DOHH2 (cell line): ENCODE results near the gene PYGM.

ENCODE experiments used
- H3F3A ChIP-seq: fragments of 200-600 bp; sonication (generic), shearing (Covaris generic); 2 replicates; pipeline ENCODE4 v1.6.0; 2016; ENCODE audit warnings: antibody characterized with exemption, mild to moderate bottlenecking; ENCODE audit not compliant: control insufficient read depth, insufficient read depth
- H3K27ac ChIP-seq: fragments of 200-600 bp; sonication (generic); 2 replicates; pipeline ENCODE4 v1.5.1; 2014; ENCODE audit warnings: low read depth, mild to moderate bottlenecking, low read length, moderate library complexity
- H3K27me3 ChIP-seq: fragments of 200-600 bp; sonication (generic); 2 replicates; pipeline ENCODE4 v1.6.1; 2014; ENCODE audit warnings: mild to moderate bottlenecking, low read length, mixed read lengths; ENCODE audit not compliant: control insufficient read depth
- H3K36me3 ChIP-seq: fragments of 200-600 bp; sonication (generic); 2 replicates; pipeline ENCODE4 v1.6.1; 2014; ENCODE audit warnings: mild to moderate bottlenecking, low read length, moderate library complexity, mixed read lengths; ENCODE audit not compliant: control insufficient read depth
- H3K4me1 ChIP-seq: fragments of 200-600 bp; sonication (generic); 2 replicates; pipeline ENCODE4 v1.6.1; 2014; ENCODE audit warnings: mild to moderate bottlenecking, low read length, mixed read lengths; ENCODE audit not compliant: control insufficient read depth
- H3K4me2 ChIP-seq: fragments of 200-600 bp; sonication (generic); 2 replicates; pipeline ENCODE4 v1.6.0; 2014; ENCODE audit warnings: mild to moderate bottlenecking, low read length, moderate library complexity
- H3K4me3 ChIP-seq: fragments of 200-600 bp; sonication (generic); 2 replicates; pipeline ENCODE4 v1.5.1; 2014; ENCODE audit warnings: mild to moderate bottlenecking, low read length, mixed read lengths
- H3K79me2 ChIP-seq: fragments of 200-600 bp; sonication (generic); 2 replicates; pipeline ENCODE4 v1.6.1; 2014; ENCODE audit warnings: mild to moderate bottlenecking, low read length, mixed read lengths; ENCODE audit not compliant: control insufficient read depth
- H3K9me2 ChIP-seq: fragments of 200-600 bp; sonication (generic); replicated peaks from 2 replicates; pipeline ENCODE4 v1.6.1; 2014; ENCODE audit warnings: mild to moderate bottlenecking, low read length, mixed read lengths; ENCODE audit not compliant: control insufficient read depth
- H3K9me3 ChIP-seq: fragments of 200-600 bp; sonication (generic); 2 replicates; pipeline ENCODE4 v1.6.1; 2014; ENCODE audit warnings: antibody characterized with exemption, low read length, mixed read lengths; ENCODE audit not compliant: control insufficient read depth, insufficient read depth
- H4K20me1 ChIP-seq: fragments of 200-600 bp; sonication (generic); 2 replicates; pipeline ENCODE4 v1.6.0; 2014; ENCODE audit warnings: low read depth, mild to moderate bottlenecking, antibody characterized with exemption, low read length, moderate library complexity; ENCODE audit not compliant: control insufficient read depth, insufficient read depth
- CTCF ChIP-seq: fragments of 200-600 bp; sonication (generic); IDR thresholded peaks from one replicate; pipeline ENCODE4 v1.5.1; 2014; ENCODE audit warnings: antibody characterized with exemption, mild to moderate bottlenecking, low read depth, low read length; ENCODE audit not compliant: poor library complexity, severe bottlenecking
- EZH2phosphoT487 ChIP-seq: fragments of 200-600 bp; sonication (generic); IDR thresholded peaks from 2 replicates; pipeline ENCODE4 v1.6.1; 2017; ENCODE audit warnings: borderline replicate concordance, mild to moderate bottlenecking, antibody characterized with exemption, low read length, moderate library complexity, mixed read lengths

PYGM gene

GRCh38 chr11:64751136-64751535, 8.6 kb downstream of the PYGM start:
- Histone ChIP-seq H3K4me3 (no peak overlapping the region), H4K20me1 (no peaks in the 10 kb centered on the region), H3K9me3 (no peaks in the 10 kb centered on the region), H3K79me2 (no peaks in the 10 kb centered on the region), H3F3A (peaks cover 6% of the 10 kb centered on the region), H3K27me3 (no peaks in the 10 kb centered on the region), H3K27ac (no peak overlapping the region), H3K36me3 (no peaks in the 10 kb centered on the region), H3K9me2 (no peaks in the 10 kb centered on the region), H3K4me2 (no peak overlapping the region), H3K4me1 (peaks cover 19% of the 10 kb centered on the region)
- TF ChIP-seq EZH2phosphoT487, result no peak
- TF ChIP-seq CTCF, result no peak

- TF ChIP-seq EZH2phosphoT487 (no peak), CTCF (no peak)
- Histone ChIP-seq H3K9me2 (no peaks in the 10 kb centered on the region), H3F3A (peaks cover 6% of the 10 kb centered on the region), H3K79me2 (no peaks in the 10 kb centered on the region), H3K27me3 (no peaks in the 10 kb centered on the region), H3K4me1 (peaks cover 26% of the 10 kb centered on the region), H3K4me2 (no peak overlapping the region), H3K27ac (no peak overlapping the region), H3K36me3 (no peaks in the 10 kb centered on the region), H3K9me3 (no peaks in the 10 kb centered on the region), H4K20me1 (no peaks in the 10 kb centered on the region), H3K4me3 (no peak overlapping the region)
Observed at GRCh38 chr11:64750361-64751054, 9.3 kb downstream of the PYGM start.

- H3K4me1 ChIP-seq, result peaks cover 40% of the 10 kb centered on the region
- no peaks in the 10 kb centered on the region for H3K9me3 ChIP-seq
- no peak for TF ChIP-seq EZH2phosphoT487
- no peak for TF ChIP-seq CTCF
- peaks cover 9% of the 10 kb centered on the region for H3F3A ChIP-seq
- no peaks in the 10 kb centered on the region for H3K36me3 ChIP-seq
- H4K20me1 ChIP-seq, result no peaks in the 10 kb centered on the region
- no peak overlapping the region for H3K27ac ChIP-seq
- no peak overlapping the region for H3K4me3 ChIP-seq
- H3K4me2 ChIP-seq, result no peak overlapping the region
- no peaks in the 10 kb centered on the region for H3K9me2 ChIP-seq
- peaks cover 3% of the 10 kb centered on the region; the same call in 1 of the 2 replicates for H3K79me2 ChIP-seq
- H3K27me3 ChIP-seq, result no peaks in the 10 kb centered on the region
Observed at GRCh38 chr11:64747961-64748665, 11.7 kb downstream of the PYGM start.
